Activated naive CD4-positive, alpha-beta T cell treated with anti-CD3 and anti-CD28 coated beads, Interleukin-2, amount 50 U/mL, for 16 hours (primary cell): ENCODE results near the gene JPH3.
A peak's percentile ranks its signal among the peaks of the same experiment; 100 is the strongest.
"Not testable (repeated sequence)": the region's sequence is repeated elsewhere in the genome, so short reads cannot be mapped to it uniquely, and the experiment has no call there.

Source experiments
- DNase-seq: peaks from one replicate; pipeline ENCODE4 v3.0.0-alpha.2; 2020

Gene JPH3

GRCh38 chr16:87698676-87699199 is 96.4 kb downstream of the JPH3 start:
- DNase-seq: no peak

DNA sequence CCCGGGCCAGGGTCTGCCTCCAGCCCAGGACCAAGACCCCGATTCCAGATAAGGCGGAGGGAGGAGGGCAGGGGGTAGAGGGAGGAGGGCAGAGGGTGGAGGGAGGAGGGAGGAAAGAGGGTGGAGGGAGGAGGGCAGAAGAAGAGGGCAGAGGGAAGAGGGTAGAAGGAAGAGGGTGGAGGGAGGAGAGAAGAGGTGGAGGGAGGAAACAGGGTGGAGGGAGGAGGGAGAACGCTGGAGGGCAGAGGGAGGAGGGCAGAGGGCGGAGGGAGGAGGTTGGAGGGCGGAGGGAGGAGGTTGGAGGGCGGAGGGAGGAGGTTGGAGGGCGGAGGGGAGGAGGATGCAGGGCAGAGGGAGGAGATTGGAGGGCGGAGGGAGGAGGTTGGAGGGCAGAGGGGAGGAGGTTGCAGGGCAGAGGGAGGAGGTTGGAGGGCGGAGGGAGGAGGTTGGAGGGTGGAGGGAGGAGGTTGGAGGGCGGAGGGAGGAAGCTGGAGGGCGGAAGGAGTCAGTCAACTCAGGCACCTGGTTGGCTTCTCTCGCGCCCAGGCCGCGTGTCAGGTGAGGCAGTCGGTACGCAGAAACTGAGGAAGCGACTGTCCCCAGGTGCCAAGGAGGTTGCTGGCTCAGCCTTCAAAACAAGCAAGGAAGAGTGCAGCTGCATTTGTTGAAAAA is 98.2 kb downstream of the JPH3 start:
- no peak for DNase-seq

DNA sequence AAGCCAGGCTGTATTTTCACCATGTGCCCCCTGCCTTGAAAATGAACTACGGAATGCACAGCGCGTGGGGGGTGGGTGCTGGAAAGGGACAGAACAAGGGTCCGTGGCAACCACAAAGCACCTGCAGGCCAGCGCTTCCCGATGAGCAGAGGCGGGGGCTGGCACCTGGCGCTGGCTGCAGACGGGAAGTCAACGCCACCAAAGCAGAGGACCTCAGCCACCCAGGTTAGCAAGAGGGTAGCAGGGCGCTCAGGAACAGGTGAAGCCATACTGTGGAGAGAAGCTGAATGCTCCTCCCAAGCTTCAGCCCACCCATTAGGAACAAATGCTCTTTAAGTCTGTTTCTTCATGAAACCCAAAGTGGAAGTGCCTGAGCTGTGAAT is 98.8 kb downstream of the JPH3 start:
- DNase-seq: no peak

DNA sequence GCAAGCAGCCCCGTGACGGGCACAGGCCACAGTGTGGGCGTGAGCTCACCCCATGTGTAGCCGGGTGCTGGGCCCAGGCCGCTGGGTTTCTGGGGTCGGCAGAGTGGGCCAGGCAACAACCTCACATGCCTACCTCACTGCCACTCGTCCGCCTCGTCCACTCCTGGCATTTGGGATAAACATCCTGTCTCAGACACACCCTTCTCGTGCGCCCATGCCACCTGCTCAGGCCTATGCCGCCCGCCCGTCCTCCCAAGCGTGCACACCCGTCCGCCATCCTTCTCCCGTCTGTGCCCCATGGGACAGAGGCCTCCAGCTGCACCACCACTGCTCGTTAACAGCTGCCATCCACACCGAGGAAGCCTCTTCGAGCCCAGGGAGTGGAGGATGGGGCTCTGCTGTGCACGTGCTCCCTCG is 99.2 kb downstream of the JPH3 start:
- no peak for DNase-seq

- peak; percentile 31 for DNase-seq
Observed at GRCh38 chr16:87702325-87702811, 100.1 kb downstream of the JPH3 start.

GRCh38 chr16:87703071-87703470 is 100.8 kb downstream of the JPH3 start:
- no peak for DNase-seq

DNA sequence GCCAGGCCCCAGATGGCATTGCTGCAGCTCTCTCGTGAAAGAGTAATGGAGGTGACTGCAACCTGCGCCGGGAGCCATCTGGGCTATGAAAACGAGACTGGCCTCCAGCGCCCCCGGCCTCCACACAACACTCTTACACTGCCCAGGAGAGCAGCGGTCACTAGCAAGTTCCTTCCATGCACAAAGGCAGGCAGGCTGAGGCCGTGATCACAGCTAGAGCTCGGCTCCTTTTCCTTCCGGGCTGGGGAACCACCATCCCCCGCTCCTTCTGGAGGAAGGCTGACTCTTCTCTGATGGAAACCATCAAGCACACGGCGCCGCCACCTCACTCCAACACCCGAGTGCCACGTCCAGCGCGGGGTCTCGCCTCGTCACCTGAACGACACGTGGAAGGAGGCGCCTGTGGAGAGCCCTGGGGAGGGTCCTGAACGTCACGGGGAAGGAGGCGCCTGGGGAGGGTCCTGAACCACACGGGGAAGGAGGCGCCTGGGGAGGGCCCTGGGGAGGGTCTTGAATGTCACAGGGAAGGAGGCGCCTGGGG is 101.6 kb downstream of the JPH3 start:
- no peak for DNase-seq

GRCh38 chr16:87704754-87705353 is 102.5 kb downstream of the JPH3 start:
- no peak for DNase-seq

DNA sequence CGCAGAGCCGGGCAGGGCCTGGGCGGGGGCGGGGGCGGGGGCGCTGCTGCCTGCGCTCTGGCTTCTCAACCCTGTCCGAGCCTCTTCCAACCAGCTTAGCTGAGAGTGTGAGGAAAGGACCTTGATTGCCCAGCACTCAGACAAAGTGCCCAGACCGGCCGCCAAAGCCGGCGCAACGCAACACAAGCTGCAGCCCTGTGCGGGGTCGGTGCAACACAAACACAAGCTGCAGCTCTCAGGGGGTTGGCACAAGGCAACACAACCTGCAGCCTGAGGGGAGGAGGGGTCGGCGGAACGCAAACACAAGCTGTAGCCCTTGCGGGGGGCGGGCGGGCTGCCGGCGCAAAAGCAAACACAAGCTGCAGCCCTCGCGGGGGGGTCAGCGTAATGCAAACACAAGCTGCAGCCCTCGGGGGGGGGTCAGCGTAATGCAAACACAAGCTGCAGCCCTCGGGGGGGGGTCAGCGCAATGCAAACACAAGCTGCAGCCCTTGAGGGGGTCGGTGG is 103.5 kb downstream of the JPH3 start:
- DNase-seq: no peak

GRCh38 chr16:87706278-87707000 is 104.1 kb downstream of the JPH3 start:
- DNase-seq: no peak

GRCh38 chr16:87707097-87707496 is 104.8 kb downstream of the JPH3 start:
- DNase-seq: no peak

GRCh38 chr16:87707714-87708580 is 105.6 kb downstream of the JPH3 start:
- DNase-seq: no peak

GRCh38 chr16:87708881-87709638 is 106.8 kb downstream of the JPH3 start:
- DNase-seq: no peak

DNA sequence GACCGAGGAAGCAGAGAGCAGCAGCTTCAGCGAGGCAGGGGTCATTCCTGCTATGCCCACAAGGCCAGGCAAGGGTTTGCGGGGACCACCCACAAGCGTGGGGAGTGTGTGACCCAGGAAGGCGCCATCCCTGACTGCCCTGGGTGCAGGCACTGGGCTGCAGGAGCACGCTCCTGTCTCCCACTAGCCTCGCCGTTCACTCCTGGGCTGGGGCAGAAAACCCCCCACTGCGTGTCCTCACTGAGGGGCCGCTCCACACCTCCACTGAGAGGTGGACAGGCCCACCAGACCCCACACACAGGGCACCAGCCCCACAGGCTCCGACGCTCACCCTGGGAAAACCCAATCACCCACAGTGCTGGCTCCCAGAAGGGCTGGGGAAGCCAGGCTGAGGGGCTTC is 107.4 kb downstream of the JPH3 start:
- DNase-seq: no peak

- no peak for DNase-seq
Observed at GRCh38 chr16:87710887-87711286, 108.6 kb downstream of the JPH3 start.

- no peak for DNase-seq
Observed at GRCh38 chr16:87712184-87712762, 110.0 kb downstream of the JPH3 start.

- peak; percentile 56 for DNase-seq
Observed at GRCh38 chr16:87713451-87714229, 111.3 kb downstream of the JPH3 start.

DNA sequence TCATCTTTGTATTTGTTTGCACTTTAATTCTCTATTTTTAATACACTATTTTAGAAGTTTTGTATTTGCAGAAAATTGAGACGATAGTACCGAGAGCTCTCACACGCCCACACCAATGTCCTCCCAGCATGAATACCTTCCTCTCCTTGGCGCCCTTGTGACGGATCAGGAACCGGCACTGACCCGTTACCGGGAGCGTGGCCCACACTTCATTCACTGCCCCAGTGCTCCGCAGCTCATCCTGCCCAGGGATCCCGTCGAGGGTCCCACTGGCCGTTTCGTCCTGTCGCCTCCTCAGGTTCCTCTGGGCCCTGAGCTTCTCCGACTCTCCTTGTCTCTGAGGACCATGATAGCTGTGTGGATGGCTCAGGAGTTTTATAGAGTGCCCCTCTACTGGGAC is 112.9 kb downstream of the JPH3 start:
- no peak for DNase-seq

DNA sequence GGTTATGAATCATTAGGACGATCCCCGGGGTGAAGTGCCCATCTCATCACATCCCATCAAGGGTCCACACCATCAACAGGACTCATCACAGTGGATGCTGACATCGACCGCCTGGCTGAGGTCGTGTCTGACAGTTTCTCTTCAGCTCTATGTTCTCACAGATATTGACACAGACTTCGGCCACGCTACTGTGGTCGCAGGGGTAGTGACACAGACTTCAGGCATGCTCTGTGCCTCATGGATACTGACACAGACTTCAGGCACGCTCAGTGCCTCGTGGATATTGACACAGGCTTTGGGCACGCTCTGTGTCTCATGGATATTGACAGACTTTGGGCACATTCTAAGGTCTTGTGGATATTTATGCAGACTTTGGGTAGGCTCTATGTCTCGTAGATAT is 113.3 kb downstream of the JPH3 start:
- no peak for DNase-seq

DNA sequence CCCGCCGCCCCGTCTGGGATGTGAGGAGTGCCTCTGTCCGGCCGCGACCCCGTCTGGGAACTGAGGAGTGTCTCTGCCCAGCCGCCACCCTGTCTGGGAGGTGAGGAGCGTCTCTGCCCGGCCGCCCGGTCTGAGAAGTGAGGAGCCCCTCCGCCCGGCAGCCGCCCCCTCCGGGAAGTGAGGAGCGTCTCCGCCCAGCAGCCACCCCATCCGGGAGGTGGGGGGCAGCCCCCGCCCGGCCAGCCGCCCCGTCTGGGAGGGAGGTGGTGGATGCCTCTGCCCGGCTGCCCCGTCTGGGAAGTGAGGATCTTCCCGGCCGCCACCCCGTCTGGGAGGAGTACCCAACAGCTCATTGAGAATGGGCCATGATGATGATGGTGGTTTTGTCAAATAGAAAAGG is 116.5 kb downstream of the JPH3 start:
- not testable (repeated sequence) for DNase-seq
